ENCODE results near the gene NSUN7.

NSUN7 gene

GRCh38 chr4:40782876-40783275 is 33.1 kb downstream of the NSUN7 start:
- no peak overlapping the region for H3K4me3 ChIP-seq (ENCODE audit: low read depth, low read length)
- in situ Hi-C loops (cut with HindIII; ENCODE audit: low sequenced_read_pairs), result no loop called here
- no peak for TF ChIP-seq CTCF (IDR thresholded peaks at IDR 0.05; ENCODE audit: low read depth, low read length)
- no peak for DNase-seq (ENCODE audit: low read depth, low spot score)

GRCh38 chr4:40785727-40786126 is 36.0 kb downstream of the NSUN7 start:
- in situ Hi-C loops (cut with HindIII; ENCODE audit: low sequenced_read_pairs), result no loop called here
- no peak for DNase-seq (ENCODE audit: low read depth, low spot score)
- TF ChIP-seq CTCF (IDR thresholded peaks at IDR 0.05; ENCODE audit: low read depth, low read length), result no peak
- H3K4me3 ChIP-seq (ENCODE audit: low read depth, low read length), result no peak overlapping the region

GRCh38 chr4:40788331-40788730 is 38.6 kb downstream of the NSUN7 start:
- H3K4me3 ChIP-seq (ENCODE audit: low read depth, low read length), result no peak overlapping the region
- TF ChIP-seq CTCF (IDR thresholded peaks at IDR 0.05; ENCODE audit: low read depth, low read length), result no peak
- in situ Hi-C loops (cut with HindIII; ENCODE audit: low sequenced_read_pairs), result no loop called here

GRCh38 chr4:40789031-40789430 is 39.3 kb downstream of the NSUN7 start:
- in situ Hi-C loops (cut with HindIII; ENCODE audit: low sequenced_read_pairs), result no loop called here
- no peak for TF ChIP-seq CTCF (IDR thresholded peaks at IDR 0.05; ENCODE audit: low read depth, low read length)
- no peak for DNase-seq (ENCODE audit: low read depth, low spot score)
- no peak overlapping the region for H3K4me3 ChIP-seq (ENCODE audit: low read depth, low read length)

More at GRCh38 chr4:40788331-40788730, 38.6 kb downstream of the NSUN7 start:
- DNase-seq (ENCODE audit: low read depth, low spot score), result no peak

- no peak for DNase-seq (ENCODE audit: low read depth, low spot score)
- in situ Hi-C loops (cut with HindIII; ENCODE audit: low sequenced_read_pairs), result no loop called here
- TF ChIP-seq CTCF (IDR thresholded peaks at IDR 0.05; ENCODE audit: low read depth, low read length), result no peak
- H3K4me3 ChIP-seq (ENCODE audit: low read depth, low read length), result no peak overlapping the region
Measured at GRCh38 chr4:40789771-40790170, 40.0 kb downstream of the NSUN7 start.

- TF ChIP-seq CTCF (IDR thresholded peaks at IDR 0.05; ENCODE audit: low read depth, low read length), result no peak
Measured at GRCh38 chr4:40800064-40800463, 50.3 kb downstream of the NSUN7 start.

GRCh38 chr4:40804598-40804997 is 54.8 kb downstream of the NSUN7 start:
- TF ChIP-seq CTCF (IDR thresholded peaks at IDR 0.05; ENCODE audit: low read depth, low read length), result no peak
- no peak overlapping the region for H3K4me3 ChIP-seq (ENCODE audit: low read depth, low read length)
- in situ Hi-C loops (cut with HindIII; ENCODE audit: low sequenced_read_pairs), result no loop called here
- no peak for DNase-seq (ENCODE audit: low read depth, low spot score)

More at GRCh38 chr4:40800064-40800463, 50.3 kb downstream of the NSUN7 start:
- in situ Hi-C loops (cut with HindIII; ENCODE audit: low sequenced_read_pairs), result no loop called here
- no peak for DNase-seq (ENCODE audit: low read depth, low spot score)
- H3K4me3 ChIP-seq (ENCODE audit: low read depth, low read length), result no peak overlapping the region

All from astrocyte of the spinal cord (primary cell).